Epithelial cell of proximal tubule (primary cell): ENCODE measurements around the gene MGME1. TPM values are rescaled to one million over a fixed set of nuclear protein-coding genes. Genes with fewer than 3 reads are reported as not detected.
"Not testable (repeated sequence)": the region's sequence is repeated elsewhere in the genome, so short reads cannot be mapped to it uniquely, and the experiment has no call there.

Experiments used
- DNase-seq: peaks from one replicate; pipeline ENCODE4 v3.0.0-alpha.2; 2011; ENCODE audit warnings: low read depth
- H3K4me3 ChIP-seq: 2 replicates; pipeline ENCODE4 v1.5.1; 2011; ENCODE audit warnings: low read depth, mild to moderate bottlenecking, low read length
- total RNA-seq: library from RNA; depleted of rRNA; stranded (reverse); fragments of >200 nt; gene quantifications from 2 replicates; pipeline ENCODE4 v1.2.3, GENCODE V29; 2015
- TF ChIP-seq, protein P1 (sequence below): conservative IDR thresholded peaks from 2 replicates; pipeline ENCODE4 v1.5.1; 2012; ENCODE audit warnings: low read depth, mild to moderate bottlenecking, low read length

MGME1 gene
- total RNA-seq, 1 donor from 2014 or later: 15.2 TPM

DNA sequence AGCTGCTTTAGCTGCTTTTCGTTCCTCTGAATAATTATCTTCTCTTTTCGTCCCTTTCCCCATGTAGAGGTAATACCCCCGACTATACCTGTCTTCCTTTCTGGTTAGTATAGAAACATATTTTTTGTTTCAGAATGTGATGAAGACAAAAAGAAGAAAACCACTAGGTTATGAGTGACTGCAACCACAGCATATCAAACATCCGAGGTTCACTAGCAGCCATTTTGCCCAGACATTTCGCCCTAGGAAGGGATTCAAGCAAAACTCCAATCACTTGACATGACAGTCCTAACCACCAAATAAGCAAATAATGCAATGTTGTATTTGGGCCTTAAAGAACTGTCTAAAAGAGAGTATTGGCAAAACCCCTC lies 9.6 kb upstream of the MGME1 start:
- H3K4me3 ChIP-seq: peak overlapping the region; percentile 15
- no peak for DNase-seq
- TF ChIP-seq, protein P1, sequence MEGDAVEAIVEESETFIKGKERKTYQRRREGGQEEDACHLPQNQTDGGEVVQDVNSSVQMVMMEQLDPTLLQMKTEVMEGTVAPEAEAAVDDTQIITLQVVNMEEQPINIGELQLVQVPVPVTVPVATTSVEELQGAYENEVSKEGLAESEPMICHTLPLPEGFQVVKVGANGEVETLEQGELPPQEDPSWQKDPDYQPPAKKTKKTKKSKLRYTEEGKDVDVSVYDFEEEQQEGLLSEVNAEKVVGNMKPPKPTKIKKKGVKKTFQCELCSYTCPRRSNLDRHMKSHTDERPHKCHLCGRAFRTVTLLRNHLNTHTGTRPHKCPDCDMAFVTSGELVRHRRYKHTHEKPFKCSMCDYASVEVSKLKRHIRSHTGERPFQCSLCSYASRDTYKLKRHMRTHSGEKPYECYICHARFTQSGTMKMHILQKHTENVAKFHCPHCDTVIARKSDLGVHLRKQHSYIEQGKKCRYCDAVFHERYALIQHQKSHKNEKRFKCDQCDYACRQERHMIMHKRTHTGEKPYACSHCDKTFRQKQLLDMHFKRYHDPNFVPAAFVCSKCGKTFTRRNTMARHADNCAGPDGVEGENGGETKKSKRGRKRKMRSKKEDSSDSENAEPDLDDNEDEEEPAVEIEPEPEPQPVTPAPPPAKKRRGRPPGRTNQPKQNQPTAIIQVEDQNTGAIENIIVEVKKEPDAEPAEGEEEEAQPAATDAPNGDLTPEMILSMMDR: no peak

DNA sequence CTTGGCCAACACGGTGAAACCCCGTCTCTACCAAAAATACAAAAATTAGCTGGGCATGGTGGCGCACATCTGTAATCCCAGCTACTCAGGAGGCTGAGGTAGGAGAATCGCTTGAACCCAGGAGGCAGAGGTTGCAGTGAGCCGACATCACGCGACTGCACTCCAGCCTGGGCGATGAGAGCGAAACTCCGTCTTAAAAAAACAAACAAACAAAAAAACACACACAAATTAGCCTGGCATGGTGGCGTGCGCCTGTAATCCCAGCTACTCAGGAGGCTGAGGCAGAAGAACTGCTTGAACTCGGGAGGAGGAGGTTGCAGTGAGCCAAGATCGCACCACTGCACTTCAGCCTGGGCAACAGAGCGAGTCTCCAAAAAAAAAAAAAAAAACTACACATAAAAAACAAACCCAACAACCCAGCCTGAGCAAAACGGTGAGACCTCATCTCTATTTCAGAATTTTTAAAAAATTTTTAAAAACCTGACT lies 8.4 kb upstream of the MGME1 start:
- DNase-seq, H3K4me3 ChIP-seq: not testable (repeated sequence)

DNA sequence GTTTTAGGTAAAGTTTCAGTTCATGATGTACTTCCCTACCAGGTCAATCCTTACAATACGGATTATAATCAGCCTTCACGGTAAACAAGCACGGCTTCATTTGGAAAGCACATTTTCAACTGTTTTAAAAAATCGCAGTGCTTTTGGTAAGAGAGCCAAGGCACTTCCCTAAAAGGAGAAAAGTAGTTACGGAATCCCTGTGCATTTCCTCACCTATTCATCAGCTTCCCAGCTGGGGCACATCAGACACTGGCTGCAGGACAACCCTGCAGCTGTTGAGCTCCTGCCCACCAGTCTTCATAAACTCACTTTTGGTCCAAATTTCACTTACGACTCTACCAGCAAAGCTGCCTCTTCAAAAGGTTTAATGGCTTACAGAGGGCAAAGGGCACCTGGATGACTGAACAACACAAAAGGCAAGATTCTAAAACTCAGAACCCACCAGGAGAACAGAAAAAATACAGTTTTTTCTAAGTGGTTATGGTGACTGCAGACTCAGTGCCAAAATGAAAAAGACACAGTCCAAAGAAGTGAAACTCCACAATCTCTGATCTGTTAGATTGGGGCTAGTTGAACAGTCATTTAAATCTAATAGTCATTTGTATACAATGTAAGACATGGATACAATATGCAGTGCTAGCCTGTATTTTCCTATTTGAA lies 7.8 kb upstream of the MGME1 start:
- DNase-seq: no peak
- TF ChIP-seq, protein P1: no peak
- H3K4me3 ChIP-seq: peak overlapping the region; percentile 13

DNA sequence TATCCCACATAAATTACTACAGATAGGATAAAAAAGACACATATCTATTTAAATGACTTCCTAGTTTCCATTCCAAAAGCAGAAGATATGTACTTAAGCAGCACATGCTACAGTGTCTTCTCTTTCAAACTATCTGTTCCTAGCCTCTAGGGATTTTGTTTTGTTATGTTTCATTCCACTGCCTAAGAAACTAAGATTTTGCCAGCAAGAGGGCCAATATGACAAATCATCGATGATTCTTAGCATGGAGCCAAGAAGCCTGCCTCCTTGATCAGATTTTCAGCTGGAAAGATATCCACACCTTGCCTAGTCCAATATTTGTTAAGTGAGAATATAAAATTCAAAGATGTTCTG lies 7.3 kb upstream of the MGME1 start:
- TF ChIP-seq, protein P1: no peak
- no peak for DNase-seq
- no peak overlapping the region for H3K4me3 ChIP-seq

DNA sequence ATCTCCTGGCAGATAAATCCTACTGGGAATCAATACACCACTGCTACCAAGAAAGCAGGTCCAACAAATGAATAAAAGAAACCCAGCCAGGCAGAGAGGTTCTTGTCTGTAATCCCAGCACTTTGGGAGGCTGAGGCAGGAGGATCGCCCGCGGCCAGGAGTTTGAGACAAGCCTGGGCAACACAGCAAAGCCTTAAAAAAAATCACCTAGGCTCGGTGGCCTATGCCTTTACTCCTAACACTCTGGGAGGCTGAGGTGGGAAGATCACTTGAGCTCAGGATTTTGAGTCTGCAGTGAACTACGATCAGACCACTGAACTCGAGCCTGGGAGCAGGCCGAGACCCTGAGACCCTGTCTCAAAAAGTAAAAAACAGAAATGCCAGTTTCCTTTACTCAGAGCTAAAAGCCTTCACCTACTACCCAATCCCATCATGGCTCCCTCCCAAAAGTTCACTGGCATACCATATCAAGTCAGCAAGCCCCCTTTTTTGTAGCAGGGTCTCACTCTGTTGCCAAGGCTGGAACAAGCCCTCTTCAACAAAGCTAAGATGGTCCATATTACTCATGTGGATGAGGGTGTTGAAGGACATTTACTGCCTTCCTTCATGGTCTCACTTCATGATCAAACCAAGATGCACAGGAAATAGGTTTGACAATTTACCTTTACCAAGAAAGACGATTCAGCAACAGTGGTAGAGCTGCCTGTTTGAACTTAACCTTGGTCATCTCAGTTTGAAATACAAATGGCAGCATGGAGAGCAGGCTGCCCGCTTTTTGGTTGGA lies 5.5 kb upstream of the MGME1 start:
- TF ChIP-seq, protein P1: no peak
- peak overlapping the region; percentile 17 for H3K4me3 ChIP-seq
- DNase-seq: no peak

DNA sequence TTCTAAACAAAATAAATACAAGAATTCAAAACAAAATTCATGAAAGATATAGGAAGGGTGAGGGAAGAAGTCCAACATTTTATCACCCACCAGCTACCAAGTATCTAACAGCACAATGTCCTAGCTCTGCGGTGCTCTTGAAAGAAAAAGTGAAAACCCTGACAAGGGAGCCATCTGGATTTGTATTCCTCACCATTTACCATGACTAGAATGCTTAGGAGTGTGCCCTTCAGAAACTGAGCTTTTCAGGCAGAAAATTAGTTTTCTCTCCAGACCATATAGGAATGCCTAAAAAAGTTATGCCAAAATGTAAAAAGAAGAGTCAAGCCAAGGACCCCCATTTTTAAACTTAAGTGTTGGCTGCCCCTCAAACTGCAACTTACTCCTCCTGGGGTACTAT lies 4.7 kb upstream of the MGME1 start:
- no peak for DNase-seq
- H3K4me3 ChIP-seq: no peak overlapping the region

DNA sequence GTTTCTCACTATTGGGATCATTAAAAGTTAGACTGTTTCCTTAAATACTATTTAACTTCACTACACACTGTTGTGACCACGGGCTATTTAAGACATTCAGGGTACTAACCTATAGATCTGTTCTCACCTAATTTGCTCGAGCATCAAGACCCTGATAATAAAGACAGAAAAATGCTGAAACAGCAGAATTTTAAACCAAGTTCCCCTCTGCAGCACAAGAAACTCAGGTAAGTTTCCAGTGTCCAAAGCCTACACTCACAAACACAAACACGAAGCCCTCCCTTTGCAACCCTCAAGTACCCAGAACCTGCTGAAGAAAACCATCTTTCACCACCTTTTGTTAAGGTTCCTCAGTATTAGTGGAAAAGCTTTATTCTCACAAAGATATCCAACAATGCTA lies 4.2 kb upstream of the MGME1 start:
- TF ChIP-seq, protein P1: no peak
- H3K4me3 ChIP-seq: peak overlapping the region; percentile 93
- no peak for DNase-seq

More for the DNA sequence above, 4.7 kb upstream of the MGME1 start:
- TF ChIP-seq, protein P1: no peak
